C4-2B (cell line): Measurements from ENCODE around the gene PLCB3.

ENCODE experiments used
- ZFX ChIP-seq: fragments of 450-650 bp; IDR thresholded peaks from 2 replicates; pipeline ENCODE4 v1.6.1; 2017
- TF ChIP-seq, protein P1 (sequence below): fragments of 450-650 bp; conservative IDR thresholded peaks from 2 replicates; pipeline ENCODE4 v1.5.1; 2017; ENCODE audit warnings: mild to moderate bottlenecking

DNA sequence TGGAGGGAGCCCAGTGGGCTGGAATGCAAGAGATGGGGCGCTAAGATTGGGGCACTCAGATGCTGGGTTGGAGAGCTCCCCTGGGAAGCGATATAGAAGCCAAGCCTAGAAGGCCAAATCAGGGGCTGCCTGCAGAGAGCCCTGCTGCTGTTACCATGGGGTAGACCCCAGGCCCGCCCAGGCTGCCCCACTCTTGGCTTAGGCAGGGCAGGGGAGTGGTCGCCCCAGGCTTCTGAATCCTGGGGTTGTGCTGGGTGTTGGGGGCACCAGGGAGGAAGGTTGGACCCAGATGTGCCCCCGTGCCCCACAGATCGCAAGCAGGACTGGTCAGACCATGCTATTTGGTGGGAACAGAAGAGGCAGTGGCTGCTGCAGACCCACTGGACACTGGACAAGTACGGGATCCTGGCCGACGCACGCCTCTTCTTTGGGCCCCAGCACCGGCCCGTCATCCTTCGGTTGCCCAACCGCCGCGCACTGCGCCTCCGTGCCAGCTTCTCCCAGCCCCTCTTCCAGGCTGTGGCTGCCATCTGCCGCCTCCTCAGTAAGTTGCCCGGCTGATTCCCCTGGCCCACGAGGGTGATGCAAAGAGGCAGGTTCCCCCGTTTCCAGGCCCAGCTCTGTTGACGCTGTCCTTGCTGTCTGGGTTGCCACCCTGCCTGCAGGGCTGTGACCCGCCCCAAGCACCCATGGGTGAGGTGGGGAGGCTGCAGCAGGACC lies 40.9 kb upstream of the PLCB3 start:
- TF ChIP-seq, protein P1, sequence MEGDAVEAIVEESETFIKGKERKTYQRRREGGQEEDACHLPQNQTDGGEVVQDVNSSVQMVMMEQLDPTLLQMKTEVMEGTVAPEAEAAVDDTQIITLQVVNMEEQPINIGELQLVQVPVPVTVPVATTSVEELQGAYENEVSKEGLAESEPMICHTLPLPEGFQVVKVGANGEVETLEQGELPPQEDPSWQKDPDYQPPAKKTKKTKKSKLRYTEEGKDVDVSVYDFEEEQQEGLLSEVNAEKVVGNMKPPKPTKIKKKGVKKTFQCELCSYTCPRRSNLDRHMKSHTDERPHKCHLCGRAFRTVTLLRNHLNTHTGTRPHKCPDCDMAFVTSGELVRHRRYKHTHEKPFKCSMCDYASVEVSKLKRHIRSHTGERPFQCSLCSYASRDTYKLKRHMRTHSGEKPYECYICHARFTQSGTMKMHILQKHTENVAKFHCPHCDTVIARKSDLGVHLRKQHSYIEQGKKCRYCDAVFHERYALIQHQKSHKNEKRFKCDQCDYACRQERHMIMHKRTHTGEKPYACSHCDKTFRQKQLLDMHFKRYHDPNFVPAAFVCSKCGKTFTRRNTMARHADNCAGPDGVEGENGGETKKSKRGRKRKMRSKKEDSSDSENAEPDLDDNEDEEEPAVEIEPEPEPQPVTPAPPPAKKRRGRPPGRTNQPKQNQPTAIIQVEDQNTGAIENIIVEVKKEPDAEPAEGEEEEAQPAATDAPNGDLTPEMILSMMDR: no peak
- no peak for TF ChIP-seq ZFX
